Islet of Langerhans (tissue), 1 donor: ENCODE data around the gene VAMP8.
"Not testable (repeated sequence)": the region's sequence is repeated elsewhere in the genome, so short reads cannot be mapped to it uniquely, and the experiment has no call there.

Experiments
- FAIRE-seq: peaks from one replicate; lab custom pipeline; 2011; peaks lifted over from hg19 to GRCh38; lab: Jason Lieb, UNC

The VAMP8 gene

DNA sequence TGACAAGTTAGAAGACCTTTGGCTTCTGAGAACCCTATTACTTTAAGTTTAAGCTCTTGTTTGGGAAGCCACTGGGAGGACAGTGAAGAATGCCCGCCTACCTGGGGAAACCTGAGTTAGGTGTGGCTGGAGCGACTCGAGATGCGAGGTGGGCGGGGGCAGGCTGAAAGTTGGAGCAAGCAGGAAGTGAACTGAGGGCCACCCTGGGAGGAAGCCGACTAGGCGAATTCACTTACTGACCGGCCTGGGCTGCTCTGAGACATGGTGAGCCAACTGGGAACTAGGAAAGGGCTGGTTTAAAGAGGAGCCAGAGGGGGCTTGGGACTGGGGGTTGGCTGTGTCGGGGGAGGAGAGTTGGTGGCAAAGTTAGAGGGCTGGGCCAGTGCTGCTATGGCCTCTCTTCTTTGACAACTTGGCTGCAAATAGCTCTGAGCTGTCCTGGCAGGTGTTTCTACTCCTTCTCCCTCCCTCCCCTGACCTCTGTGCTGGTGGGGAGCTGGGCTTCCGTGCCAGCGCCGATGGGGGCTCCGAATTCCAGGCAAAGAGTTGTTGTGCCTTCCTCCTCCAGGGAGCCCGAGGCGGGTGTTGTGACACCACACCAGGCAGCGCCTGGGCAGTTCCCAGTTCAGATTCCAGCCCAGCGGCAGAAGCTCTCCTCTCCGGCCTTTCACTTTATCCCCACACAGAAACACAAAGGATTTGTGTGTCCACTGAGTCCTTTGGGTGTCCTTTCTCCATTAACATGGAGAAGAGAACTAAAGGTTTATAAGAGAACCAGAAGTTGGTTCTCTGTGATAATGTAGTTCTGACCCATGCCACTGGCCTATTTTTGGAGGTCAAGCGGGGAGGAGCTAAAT lies at the start of gene VAMP8:
Gene VAMP8, plus strand, starts transcription at position 201 of the 857 bp plus-strand sequence. Its CDS starts 61 bp downstream, at position 262.
- no peak for FAIRE-seq

- no peak for FAIRE-seq
Observed at GRCh38 chr2:85527787-85528186, 49.6 kb upstream of the VAMP8 start.

DNA sequence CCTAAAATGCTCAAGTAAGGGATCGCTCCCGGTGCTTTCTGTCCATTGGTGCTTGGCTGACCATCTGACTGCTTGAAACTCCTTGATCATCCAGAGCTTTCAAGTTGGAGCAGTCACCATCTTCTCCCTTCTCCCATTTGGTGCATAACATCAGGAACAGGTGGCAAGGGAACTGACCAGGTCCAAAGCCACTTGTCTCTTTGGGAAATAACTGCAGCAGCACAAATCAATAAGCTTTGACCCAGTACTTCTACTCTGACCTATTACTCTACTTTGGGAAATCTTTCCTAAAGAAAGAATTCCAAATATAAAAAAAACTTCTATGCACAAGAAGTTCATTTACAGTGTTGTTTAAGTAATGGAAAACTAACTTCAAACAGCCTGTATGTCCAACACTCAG lies 49.0 kb upstream of the VAMP8 start:
- no peak for FAIRE-seq

GRCh38 chr2:85529809-85530208 lies 47.6 kb upstream of the VAMP8 start:
- no peak for FAIRE-seq

GRCh38 chr2:85531589-85531988 lies 45.8 kb upstream of the VAMP8 start:
- FAIRE-seq, result no peak

GRCh38 chr2:85534099-85534498 lies 43.3 kb upstream of the VAMP8 start:
- no peak for FAIRE-seq

DNA sequence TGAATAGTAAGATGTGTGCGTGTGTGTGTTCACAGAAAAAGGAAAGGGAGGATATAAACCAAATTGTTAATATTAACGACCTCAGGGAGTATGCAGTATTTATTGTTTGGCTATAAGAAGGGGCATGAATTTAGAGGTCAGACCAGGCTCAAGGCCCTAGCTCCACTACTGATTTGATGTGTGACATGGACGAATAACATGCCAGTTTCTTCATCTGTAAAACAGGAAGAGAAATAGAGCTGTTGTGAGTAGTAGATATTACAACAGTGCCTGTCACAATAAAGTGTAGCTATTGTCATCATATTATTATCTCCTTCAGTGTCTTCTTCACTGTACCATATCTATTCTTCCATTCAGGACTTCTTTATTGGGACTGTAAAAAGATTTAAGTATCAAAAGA lies 42.5 kb upstream of the VAMP8 start:
- no peak for FAIRE-seq

GRCh38 chr2:85536479-85536878 lies 40.9 kb upstream of the VAMP8 start:
- FAIRE-seq, result no peak

GRCh38 chr2:85537600-85538506 lies 39.5 kb upstream of the VAMP8 start:
- no peak for FAIRE-seq

DNA sequence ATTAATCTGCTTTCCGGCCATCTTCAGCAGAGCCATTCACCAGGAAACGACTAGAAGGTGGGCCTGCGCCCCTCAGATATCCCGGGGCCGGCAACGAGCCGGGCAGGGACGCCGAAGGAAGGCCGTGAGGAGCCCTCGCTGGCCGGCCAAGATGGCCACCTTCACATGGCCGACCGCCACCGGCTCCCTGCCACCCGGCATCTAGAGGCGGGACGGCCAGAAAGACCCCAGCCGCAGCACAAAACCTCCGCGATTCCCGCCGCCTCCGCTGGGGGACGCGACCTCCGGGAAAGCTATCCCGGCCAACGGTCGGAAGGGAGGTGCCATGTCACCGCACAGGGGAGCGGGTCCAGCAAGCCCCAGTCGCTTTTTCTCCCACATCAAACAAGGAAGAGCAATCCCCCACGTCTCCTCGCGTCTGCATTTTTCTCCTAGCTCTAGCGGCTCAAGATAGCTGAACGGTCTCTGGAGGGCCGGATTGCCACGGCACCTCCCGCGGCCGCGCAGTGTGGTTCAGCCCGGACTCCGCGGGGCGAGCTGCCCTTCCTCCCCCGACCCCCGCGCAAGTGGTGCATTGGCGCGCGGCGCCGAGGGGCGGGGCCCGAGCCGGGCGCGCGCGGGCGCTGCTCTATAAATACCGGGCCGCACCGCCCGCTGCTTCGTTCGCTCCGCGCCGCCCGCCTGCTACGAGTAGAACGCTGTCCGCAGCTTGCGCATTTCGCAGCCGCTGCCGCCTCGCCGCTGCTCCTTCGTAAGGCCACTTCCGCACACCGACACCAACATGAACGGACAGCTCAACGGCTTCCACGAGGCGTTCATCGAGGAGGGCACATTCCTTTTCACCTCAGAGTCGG lies 38.7 kb upstream of the VAMP8 start, which contains the start of gene MAT2A:
Gene MAT2A, plus strand, starts transcription at position 662 of the 854 bp plus-strand sequence. Its CDS starts 120 bp downstream, at position 782.
- no peak for FAIRE-seq

- FAIRE-seq, result no peak
Observed at GRCh38 chr2:85539361-85540132, 37.8 kb upstream of the VAMP8 start.

GRCh38 chr2:85540133-85540648 lies 37.2 kb upstream of the VAMP8 start:
- no peak for FAIRE-seq

GRCh38 chr2:85541262-85541661 lies 36.1 kb upstream of the VAMP8 start:
- FAIRE-seq, result no peak

GRCh38 chr2:85541753-85542457 lies 35.5 kb upstream of the VAMP8 start:
- FAIRE-seq, result no peak

DNA sequence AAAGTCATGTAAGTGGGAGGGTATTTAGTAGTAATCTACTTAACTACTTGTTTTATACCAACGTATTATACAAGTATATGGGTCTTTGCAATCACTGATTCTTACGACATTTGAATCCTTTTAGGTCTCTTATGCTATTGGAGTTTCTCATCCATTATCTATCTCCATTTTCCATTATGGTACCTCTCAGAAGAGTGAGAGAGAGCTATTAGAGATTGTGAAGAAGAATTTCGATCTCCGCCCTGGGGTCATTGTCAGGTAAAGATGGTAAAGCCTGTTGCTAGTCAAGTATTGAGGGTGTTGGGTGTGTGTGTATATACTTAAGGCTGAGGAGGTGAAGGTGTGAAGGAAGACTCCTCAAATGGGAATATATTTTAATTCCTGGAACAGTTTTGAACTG lies 34.6 kb upstream of the VAMP8 start:
- FAIRE-seq, result no peak

GRCh38 chr2:85544254-85544691 lies 33.1 kb upstream of the VAMP8 start:
- FAIRE-seq, result not testable (repeated sequence)

- not testable (repeated sequence) for FAIRE-seq
Observed at GRCh38 chr2:85544915-85545779, 32.2 kb upstream of the VAMP8 start.

GRCh38 chr2:85545780-85546240 lies 31.6 kb upstream of the VAMP8 start:
- no peak for FAIRE-seq
